Medulla oblongata (tissue), 1 donor: Measurements from ENCODE around the gene ZIC5.
"Not testable (repeated sequence)": the region's sequence is repeated elsewhere in the genome, so short reads cannot be mapped to it uniquely, and the experiment has no call there.

Experiments
- DNase-seq: peaks from one replicate; pipeline ENCODE4 v3.0.0-alpha.2; 2015; ENCODE audit errors: extremely low spot score

Gene ZIC5

DNA sequence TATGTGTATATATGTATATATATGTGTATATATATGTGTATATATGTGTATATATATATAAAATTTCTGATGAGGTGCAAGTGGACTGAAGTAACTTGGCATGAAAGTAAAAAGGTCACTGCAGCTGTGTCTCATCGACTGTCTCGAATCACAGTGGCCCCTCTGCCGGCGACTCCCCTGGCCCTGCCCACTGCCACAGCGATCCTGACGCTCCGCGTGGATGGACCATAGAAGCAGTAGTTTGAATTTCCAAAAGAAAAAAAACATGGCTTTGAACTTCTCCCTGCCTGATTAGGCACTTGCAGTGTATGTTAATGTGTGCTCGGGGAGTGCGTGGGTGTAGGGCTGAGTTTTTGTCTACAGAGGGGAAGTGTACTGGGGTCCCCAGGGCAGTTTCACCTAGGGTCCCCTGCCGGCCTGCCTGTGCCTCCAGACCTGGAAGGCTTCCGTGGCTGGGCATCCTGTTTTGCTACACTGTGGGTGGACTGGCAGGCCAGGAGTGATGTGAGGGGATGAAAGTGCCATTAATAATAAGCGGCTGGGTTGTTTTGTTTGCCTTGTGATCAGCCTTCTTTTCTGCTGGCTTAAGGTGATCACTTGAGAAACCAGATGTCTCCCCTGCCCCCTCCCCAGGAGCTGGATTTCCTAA lies 10.8 kb downstream of the ZIC5 start:
- peak; percentile 4 for DNase-seq

DNA sequence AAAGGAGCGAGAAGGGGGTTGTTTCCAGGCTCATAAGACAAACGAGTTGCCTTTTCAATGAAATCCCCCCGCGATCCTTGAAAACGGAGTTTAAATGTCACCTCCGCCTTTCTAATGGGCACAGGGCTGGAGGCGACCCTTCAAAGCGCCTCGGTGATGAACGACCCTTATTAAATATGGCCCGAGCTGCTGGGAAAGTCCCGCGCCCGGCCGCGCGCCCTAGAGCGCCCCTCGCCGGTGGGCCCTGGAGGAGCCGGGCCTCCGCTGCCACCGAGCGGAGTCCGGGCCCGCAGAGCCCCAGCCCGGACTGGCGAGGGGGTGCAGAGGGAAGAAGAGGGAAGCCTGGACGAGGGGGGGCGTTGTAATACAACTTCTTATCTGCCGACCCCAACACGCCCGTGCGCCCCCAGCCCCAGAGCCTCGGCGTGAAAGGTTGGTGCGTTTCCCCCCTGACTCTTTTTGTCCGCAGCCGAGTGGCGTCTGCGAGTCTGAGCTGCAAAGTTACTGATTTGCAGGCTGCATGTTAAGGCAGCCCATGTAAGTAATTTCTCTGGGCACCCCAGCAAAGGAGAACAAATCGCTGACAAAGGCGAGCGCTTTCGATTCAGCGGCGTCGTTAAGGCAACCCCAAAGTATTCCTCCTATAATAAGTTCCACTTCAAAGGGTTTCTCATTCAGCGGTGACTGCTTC lies 11.9 kb downstream of the ZIC5 start:
- peak; percentile 69 for DNase-seq

- DNase-seq = peak; percentile 78
Observed at GRCh38 chr13:99959127-99959539, 12.4 kb downstream of the ZIC5 start.

DNA sequence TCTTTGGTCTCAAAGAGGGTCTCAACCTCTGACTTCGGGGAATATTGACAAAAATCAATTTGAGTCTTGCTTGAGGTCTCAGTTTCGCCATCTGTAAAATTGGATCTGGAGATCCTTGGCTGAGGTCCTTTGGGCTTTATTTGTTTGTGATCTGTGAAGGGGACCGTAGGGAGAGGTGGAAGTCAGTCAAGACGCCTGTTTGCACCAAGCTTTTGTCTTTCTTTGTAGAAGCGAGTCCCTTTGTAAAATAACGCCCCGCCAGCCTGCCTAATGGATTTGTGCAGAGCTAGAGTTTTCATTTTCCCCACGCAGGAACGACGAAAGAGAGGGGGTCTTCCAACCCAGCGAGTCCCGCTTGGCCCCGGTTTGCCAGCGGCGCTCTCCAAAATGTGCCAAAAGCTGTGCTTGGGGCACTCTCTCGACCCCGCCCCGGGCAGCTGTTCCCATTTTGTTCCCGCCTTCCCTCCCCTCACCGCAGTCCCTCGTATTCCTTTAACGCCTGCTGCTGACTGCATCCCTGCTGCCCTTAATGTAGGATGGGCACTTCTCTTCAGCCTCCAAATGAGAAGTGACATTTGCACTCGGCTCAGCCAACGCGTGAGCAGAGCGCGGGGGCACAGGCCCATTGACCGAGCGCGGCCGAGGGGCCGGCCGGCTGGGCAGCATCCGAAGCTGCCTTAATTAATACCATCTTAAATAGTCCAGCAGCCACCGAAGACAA lies 13.0 kb downstream of the ZIC5 start:
- DNase-seq = no peak

- DNase-seq = no peak
Observed at GRCh38 chr13:99956473-99957349, 14.9 kb downstream of the ZIC5 start.

- no peak for DNase-seq
Observed at GRCh38 chr13:99955747-99956472, 15.7 kb downstream of the ZIC5 start.

DNA sequence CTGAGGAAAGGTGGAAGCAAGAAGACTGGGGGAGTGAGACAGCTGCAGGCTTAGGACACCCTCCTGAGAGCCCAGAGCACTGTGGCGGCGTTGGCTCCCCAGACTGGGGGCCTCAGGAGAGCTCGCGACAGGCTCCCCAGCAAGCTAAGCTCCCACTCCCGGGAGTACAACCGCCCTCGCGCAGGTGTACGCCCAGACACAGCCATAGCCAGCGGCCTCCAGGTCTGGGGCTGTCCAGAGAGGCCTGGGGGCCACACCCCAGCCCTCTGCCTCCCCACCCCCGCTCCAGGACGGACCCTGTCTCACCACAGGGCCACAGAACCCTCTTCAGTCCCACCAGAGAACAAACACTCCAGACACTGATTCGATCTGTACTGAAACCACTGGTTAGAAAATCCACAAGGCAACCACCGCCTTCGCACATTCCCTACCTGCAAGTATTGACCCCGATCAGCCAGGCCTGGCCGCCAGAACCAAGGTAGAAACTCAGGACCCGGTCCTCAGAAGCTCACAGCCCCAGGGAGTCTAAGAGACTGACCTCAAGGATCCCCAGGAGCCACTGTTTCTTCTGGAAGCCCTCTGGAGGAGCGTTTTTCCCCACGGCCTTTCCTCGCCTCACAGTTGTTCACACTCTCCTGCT lies 16.3 kb downstream of the ZIC5 start:
- no peak for DNase-seq

DNA sequence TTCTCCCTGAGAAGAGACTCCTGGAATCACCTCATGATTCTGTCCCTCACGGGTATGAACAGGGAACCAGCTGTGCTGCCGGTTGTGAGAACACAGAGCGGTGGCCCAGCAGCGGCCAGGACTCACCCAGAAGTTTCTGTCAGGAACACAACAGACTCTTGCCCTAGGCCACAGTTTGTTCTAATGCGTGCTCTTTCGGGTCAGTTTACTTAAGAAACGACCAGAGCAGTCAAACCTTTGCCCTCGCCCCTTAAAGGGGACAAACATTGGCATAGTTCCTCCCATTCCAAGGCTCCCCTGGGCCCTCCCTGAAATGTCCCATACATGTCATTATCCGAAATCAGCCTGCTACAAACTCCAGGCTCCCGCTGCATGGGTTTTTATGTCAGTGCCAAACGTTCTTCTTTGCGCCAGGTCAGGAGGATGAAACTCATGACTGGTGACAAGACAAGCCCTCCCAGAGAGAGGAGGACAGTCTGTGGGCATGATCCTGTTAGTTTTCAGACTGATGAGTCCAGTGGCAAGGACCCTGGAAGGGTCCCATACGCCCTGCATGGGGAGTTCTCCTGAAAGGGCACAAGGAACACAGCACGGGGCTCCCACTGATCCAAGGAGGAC lies 18.3 kb downstream of the ZIC5 start:
- DNase-seq = no peak

DNA sequence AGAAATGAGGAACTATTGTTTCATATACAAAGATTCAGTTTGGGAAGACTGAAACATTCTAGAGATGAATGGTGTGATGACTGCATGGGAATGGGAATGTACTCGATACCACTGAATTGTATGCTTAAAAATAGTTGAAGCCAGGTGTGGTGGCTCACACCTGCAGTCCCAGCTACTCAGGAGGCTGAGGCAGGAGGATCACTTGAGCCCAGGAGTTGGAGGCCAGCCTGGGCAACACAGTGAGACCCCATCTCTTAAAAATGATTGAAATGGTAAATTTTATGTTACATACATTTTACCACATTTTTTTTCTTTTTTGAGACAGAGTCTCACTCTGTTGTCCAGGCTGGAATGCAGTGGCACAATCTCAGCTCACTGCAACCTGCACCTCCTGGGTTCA lies 19.9 kb downstream of the ZIC5 start:
- not testable (repeated sequence) for DNase-seq

DNA sequence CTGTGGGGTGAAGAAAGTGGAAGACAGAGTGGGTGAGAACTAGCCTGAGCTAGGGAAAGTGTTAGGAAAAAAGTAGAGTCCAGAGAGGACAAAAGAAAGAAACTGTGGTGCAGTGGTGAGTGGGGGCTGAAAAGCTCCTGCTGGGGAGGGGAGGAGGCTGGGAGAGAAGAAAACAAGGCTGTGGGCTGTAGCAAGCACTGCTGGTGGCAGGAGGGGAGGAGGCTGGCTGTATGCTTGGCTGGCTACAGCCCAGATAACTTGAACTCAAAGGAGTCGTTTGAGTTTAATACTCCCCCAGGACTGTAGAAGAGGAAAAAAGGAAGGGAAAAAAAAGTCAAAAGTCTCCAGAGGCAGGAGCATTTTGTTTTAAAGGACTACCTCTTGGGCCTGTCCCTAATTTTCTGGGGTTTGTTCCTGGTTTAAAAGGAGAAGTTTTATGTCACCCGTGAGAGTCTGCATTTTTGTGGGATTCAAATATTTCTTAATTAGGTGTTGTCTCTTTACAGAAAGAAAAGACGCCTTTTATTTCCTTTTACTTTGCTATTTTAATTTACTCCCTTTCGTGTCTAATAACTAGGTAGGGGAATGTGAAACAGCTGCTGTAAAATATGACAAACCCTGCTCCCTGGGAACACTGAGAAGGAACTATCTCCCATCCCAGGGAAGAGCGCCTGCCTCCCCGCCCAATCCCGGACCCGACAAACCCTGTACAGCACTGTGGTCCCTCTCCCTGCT lies 21.7 kb downstream of the ZIC5 start:
- DNase-seq = no peak

GRCh38 chr13:99948907-99949678 lies 22.5 kb downstream of the ZIC5 start:
- DNase-seq = no peak

DNA sequence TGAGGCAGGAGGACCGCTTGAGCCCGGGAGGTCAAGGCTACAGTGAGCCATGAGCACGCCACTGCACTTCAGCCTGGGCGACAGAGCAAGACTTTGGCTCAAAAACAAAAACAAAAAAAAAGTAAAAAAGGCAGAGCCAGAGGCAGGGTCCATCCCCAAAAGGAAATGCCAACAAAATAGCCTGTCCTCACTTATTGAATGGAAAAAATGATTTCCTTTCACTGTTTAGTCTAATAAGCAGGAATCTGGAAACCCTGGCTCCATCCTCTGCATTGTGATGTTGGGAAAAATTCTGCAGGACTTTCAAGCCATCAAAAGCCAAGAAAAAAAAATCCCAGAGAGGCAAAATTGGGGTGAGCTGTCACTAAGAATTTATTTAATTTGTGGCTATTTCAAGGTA lies 23.2 kb downstream of the ZIC5 start:
- no peak for DNase-seq

- DNase-seq = no peak
Observed at GRCh38 chr13:99947666-99948065, 23.9 kb downstream of the ZIC5 start.

GRCh38 chr13:99945515-99945914 lies 26.1 kb downstream of the ZIC5 start:
- DNase-seq = not testable (repeated sequence)

DNA sequence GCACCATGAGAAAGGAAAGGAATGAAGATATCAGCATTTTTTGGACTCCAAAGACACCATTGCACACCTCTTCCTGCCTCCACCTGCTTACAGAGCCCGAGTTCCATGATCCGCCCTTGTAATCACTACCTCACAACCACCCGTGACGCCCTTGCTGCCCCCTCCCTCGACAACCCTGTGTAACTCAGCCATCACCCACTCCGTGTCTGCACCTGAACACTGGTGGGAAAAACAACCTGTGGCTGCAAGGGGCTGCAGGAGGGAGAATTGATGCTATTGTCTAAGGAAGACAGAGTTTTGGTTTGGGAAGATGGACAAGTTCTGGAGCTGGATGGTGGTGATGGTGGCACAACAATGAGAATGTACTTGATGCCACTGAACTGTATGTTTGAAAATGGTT lies 27.0 kb downstream of the ZIC5 start:
- no peak for DNase-seq

- no peak for DNase-seq
Observed at GRCh38 chr13:99944102-99944501, 27.5 kb downstream of the ZIC5 start.

GRCh38 chr13:99941911-99942310 lies 29.7 kb downstream of the ZIC5 start:
- no peak for DNase-seq

GRCh38 chr13:99941086-99941485 lies 30.5 kb downstream of the ZIC5 start:
- DNase-seq = no peak

GRCh38 chr13:99938635-99939034 lies 32.9 kb downstream of the ZIC5 start:
- no peak for DNase-seq
